Measurements from ENCODE around the gene DNAH1. TPM values are rescaled to one million over a fixed set of nuclear protein-coding genes. Genes with fewer than 3 reads are reported as not detected.
"Not testable (repeated sequence)": the region's sequence is repeated elsewhere in the genome, so short reads cannot be mapped to it uniquely, and the experiment has no call there.

Gene DNAH1
- total RNA-seq, 1 experiment from 2014 or later: 3.0 TPM

GRCh38 chr3:52333869-52334557 is 17.9 kb downstream of the DNAH1 start:
- ChIA-PET CTCF (interaction anchor here (0.9 kb wide), 1 partner anchor 102 kb away, joined by 8 read pairs; no protein-coding TSS in a partner anchor), POLR2A (interaction anchor here (1.3 to 1.7 kb wide), 2 partner anchors 46 to 56 kb away, joined by 4 to 7 read pairs; partner anchors contain the start of genes GLYCTK and WDR82)
- intact Hi-C loops (cut with micrococcal nuclease): no loop called here
- H3K4me3 Mint-ChIP-seq (ENCODE audit: unreplicated experiment): no peak overlapping the region
- DNase-seq (ENCODE audit: unreplicated experiment): no peak
- BruUV-seq (replicated peaks): no TSS peak
- no peaks in the 10 kb centered on the region for H3K27me3 Mint-ChIP-seq (ENCODE audit: insufficient read depth, unreplicated experiment)
- H3K36me3 Mint-ChIP-seq (ENCODE audit: insufficient read depth, unreplicated experiment): no peaks in the 10 kb centered on the region
- no peak overlapping the region for H3K27ac Mint-ChIP-seq (ENCODE audit: low read depth, unreplicated experiment)
- no peaks in the 10 kb centered on the region for H3K4me1 Mint-ChIP-seq (ENCODE audit: insufficient read depth, unreplicated experiment)
- H3K9me3 Mint-ChIP-seq (ENCODE audit: unreplicated experiment): no peaks in the 10 kb centered on the region
- no peak for TF ChIP-seq CTCF (IDR thresholded peaks at IDR 0.05; ENCODE audit: unreplicated experiment)

DNA sequence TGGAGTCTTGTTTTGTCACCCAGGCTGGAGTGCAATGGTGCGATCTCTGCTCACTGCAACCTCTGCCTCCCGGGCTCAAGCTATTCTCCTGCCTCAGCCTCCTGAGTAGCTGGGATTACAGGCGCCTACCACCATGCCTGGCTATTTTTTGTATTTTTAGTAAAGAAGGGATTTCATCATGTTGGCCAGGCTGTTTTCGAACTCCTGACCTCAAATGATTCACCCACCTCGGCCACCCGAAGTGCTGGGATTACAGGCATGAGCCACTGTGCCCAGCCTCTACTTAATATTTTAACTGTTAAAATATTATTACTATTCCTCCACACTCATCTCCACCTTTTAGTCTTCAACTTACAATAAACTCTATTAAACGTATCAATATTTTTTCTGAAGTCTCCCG is 22.0 kb downstream of the DNAH1 start:
- H3K27ac Mint-ChIP-seq (ENCODE audit: low read depth, unreplicated experiment); H3K36me3 Mint-ChIP-seq (ENCODE audit: insufficient read depth, unreplicated experiment); DNase-seq (ENCODE audit: unreplicated experiment); H3K27me3 Mint-ChIP-seq (ENCODE audit: insufficient read depth, unreplicated experiment); BruUV-seq (replicated peaks); H3K4me1 Mint-ChIP-seq (ENCODE audit: insufficient read depth, unreplicated experiment); H3K9me3 Mint-ChIP-seq (ENCODE audit: unreplicated experiment); H3K4me3 Mint-ChIP-seq (ENCODE audit: unreplicated experiment): not testable (repeated sequence)
- intact Hi-C loops (cut with micrococcal nuclease): loop anchor here (2.0 to 5.0 kb wide), 5 partner anchors 46 to 336 kb away; partner anchors contain the start of genes POC1A and WDR82
- CTCF ChIA-PET: interaction anchor here (0.7 to 5.2 kb wide), 19 partner anchors 10 to 836 kb away, joined by 3 to 82 read pairs (median 5); partner anchors contain the start of genes GLYCTK, TLR9 and TWF2
- POLR2A ChIA-PET: interaction anchor here (0.8 to 3.0 kb wide), 4 partner anchors 19 to 121 kb away, joined by 4 to 16 read pairs (median 10); partner anchors contain the start of genes TWF2 and WDR82

GRCh38 chr3:52339612-52340011 is 23.5 kb downstream of the DNAH1 start:
- H3K4me3 Mint-ChIP-seq (ENCODE audit: unreplicated experiment): no peak overlapping the region
- no peaks in the 10 kb centered on the region for H3K9me3 Mint-ChIP-seq (ENCODE audit: unreplicated experiment)
- H3K27me3 Mint-ChIP-seq (ENCODE audit: insufficient read depth, unreplicated experiment): peaks cover 7% of the 10 kb centered on the region
- H3K4me1 Mint-ChIP-seq (ENCODE audit: insufficient read depth, unreplicated experiment): peaks cover 6% of the 10 kb centered on the region
- intact Hi-C loops (cut with micrococcal nuclease): loop anchor here (1.0 to 5.0 kb wide), 6 partner anchors 47 to 337 kb away; partner anchors contain the start of genes POC1A and WDR82
- ChIA-PET POLR2A (interaction anchor here (0.6 to 3.0 kb wide), 10 partner anchors 10 to 338 kb away, joined by 3 to 16 read pairs (median 4); partner anchors contain the start of genes GLYCTK, TWF2 and WDR82), CTCF (interaction anchor here (0.6 to 5.2 kb wide), 67 partner anchors 8 to 1032 kb away, joined by 3 to 82 read pairs (median 4); partner anchors contain the start of genes ABHD14B, DNAH1, GLYCTK and TLR9)
- BruUV-seq (replicated peaks): no TSS peak
- peak; percentile 83 for DNase-seq (ENCODE audit: unreplicated experiment)
- no peak overlapping the region for H3K27ac Mint-ChIP-seq (ENCODE audit: low read depth, unreplicated experiment)
- no peaks in the 10 kb centered on the region for H3K36me3 Mint-ChIP-seq (ENCODE audit: insufficient read depth, unreplicated experiment)
- peak; percentile 62 for TF ChIP-seq CTCF (IDR thresholded peaks at IDR 0.05; ENCODE audit: unreplicated experiment)

GRCh38 chr3:52341123-52341522 is 25.0 kb downstream of the DNAH1 start:
- no peak for DNase-seq (ENCODE audit: unreplicated experiment)
- POLR2A ChIA-PET: interaction anchor here (0.9 kb wide), 1 partner anchor 54 kb away, joined by 4 read pairs; the partner anchor contains the start of gene GLYCTK
- peaks cover 7% of the 10 kb centered on the region for H3K27me3 Mint-ChIP-seq (ENCODE audit: insufficient read depth, unreplicated experiment)
- CTCF ChIA-PET: interaction anchor here (0.6 to 5.2 kb wide), 7 partner anchors 14 to 651 kb away, joined by 3 to 82 read pairs (median 5); partner anchors contain the start of gene TLR9
- H3K9me3 Mint-ChIP-seq (ENCODE audit: unreplicated experiment): no peaks in the 10 kb centered on the region
- intact Hi-C loops (cut with micrococcal nuclease): no loop called here
- H3K36me3 Mint-ChIP-seq (ENCODE audit: insufficient read depth, unreplicated experiment): no peaks in the 10 kb centered on the region
- peaks cover 6% of the 10 kb centered on the region for H3K4me1 Mint-ChIP-seq (ENCODE audit: insufficient read depth, unreplicated experiment)
- TF ChIP-seq CTCF (IDR thresholded peaks at IDR 0.05; ENCODE audit: unreplicated experiment): no peak
- H3K27ac Mint-ChIP-seq (ENCODE audit: low read depth, unreplicated experiment): no peak overlapping the region
- H3K4me3 Mint-ChIP-seq (ENCODE audit: unreplicated experiment): no peak overlapping the region
- BruUV-seq (replicated peaks): no TSS peak

Measured in MCF 10A (cell line).